HUES48 (cell line): Measurements from ENCODE around the gene MAST2.

ENCODE experiments used
- H3K27ac ChIP-seq: one replicate; pipeline ENCODE4 v1.7.0; 2013; ENCODE audit warnings: low read depth, low read length, inconsistent platforms
- H3K27me3 ChIP-seq: 2 replicates; pipeline ENCODE4 v1.6.1; 2013; ENCODE audit warnings: mild to moderate bottlenecking, low read length; ENCODE audit not compliant: control insufficient read depth, insufficient read depth
- H3K36me3 ChIP-seq: 2 replicates; pipeline ENCODE4 v1.6.1; 2013; ENCODE audit warnings: low read length; ENCODE audit not compliant: control insufficient read depth, insufficient read depth
- H3K4me1 ChIP-seq: 2 replicates; pipeline ENCODE4 v1.6.1; 2013; ENCODE audit warnings: mild to moderate bottlenecking, low read length; ENCODE audit not compliant: control insufficient read depth, insufficient read depth
- H3K4me3 ChIP-seq: 2 replicates; pipeline ENCODE4 v1.5.1; 2013; ENCODE audit warnings: mild to moderate bottlenecking, low read depth, low read length
- H3K9ac ChIP-seq: 2 replicates; pipeline ENCODE4 v1.6.1; 2013; ENCODE audit warnings: mild to moderate bottlenecking, low read depth, low read length, moderate library complexity
- H3K9me3 ChIP-seq: 2 replicates; pipeline ENCODE4 v1.6.1; 2013; ENCODE audit warnings: low read length; ENCODE audit not compliant: control insufficient read depth, insufficient read depth

MAST2 gene

GRCh38 chr1:46003315-46003714, 199.9 kb downstream of the MAST2 start:
- Histone ChIP-seq H3K9me3 (no peaks in the 10 kb centered on the region), H3K4me1 (no peaks in the 10 kb centered on the region), H3K27ac (no peak overlapping the region), H3K4me3 (no peak overlapping the region), H3K36me3 (peaks cover 32% of the 10 kb centered on the region), H3K27me3 (no peaks in the 10 kb centered on the region), H3K9ac (no peak overlapping the region)

GRCh38 chr1:46004492-46004891, 201.1 kb downstream of the MAST2 start:
- Histone ChIP-seq H3K36me3 (peaks cover 41% of the 10 kb centered on the region), H3K9me3 (no peaks in the 10 kb centered on the region), H3K4me3 (no peak overlapping the region), H3K27me3 (no peaks in the 10 kb centered on the region), H3K4me1 (no peaks in the 10 kb centered on the region), H3K9ac (no peak overlapping the region), H3K27ac (no peak overlapping the region)

GRCh38 chr1:46005594-46005993, 202.2 kb downstream of the MAST2 start:
- H3K9ac ChIP-seq, result no peak overlapping the region
- peaks cover 48% of the 10 kb centered on the region for H3K36me3 ChIP-seq
- H3K27ac ChIP-seq, result no peak overlapping the region
- H3K4me3 ChIP-seq, result no peak overlapping the region
- no peaks in the 10 kb centered on the region for H3K4me1 ChIP-seq
- no peaks in the 10 kb centered on the region for H3K27me3 ChIP-seq
- no peaks in the 10 kb centered on the region for H3K9me3 ChIP-seq

GRCh38 chr1:46008585-46008984, 205.2 kb downstream of the MAST2 start:
- peaks cover 76% of the 10 kb centered on the region for H3K36me3 ChIP-seq
- no peaks in the 10 kb centered on the region for H3K9me3 ChIP-seq
- H3K27me3 ChIP-seq, result no peaks in the 10 kb centered on the region
- no peak overlapping the region for H3K4me3 ChIP-seq
- H3K27ac ChIP-seq, result no peak overlapping the region
- H3K9ac ChIP-seq, result no peak overlapping the region
- no peaks in the 10 kb centered on the region for H3K4me1 ChIP-seq

- H3K36me3 ChIP-seq, result peaks cover 78% of the 10 kb centered on the region
- no peak overlapping the region for H3K9ac ChIP-seq
- H3K9me3 ChIP-seq, result no peaks in the 10 kb centered on the region
- no peaks in the 10 kb centered on the region for H3K27me3 ChIP-seq
- no peak overlapping the region for H3K4me3 ChIP-seq
- H3K27ac ChIP-seq, result no peak overlapping the region
- no peaks in the 10 kb centered on the region for H3K4me1 ChIP-seq
Measured at GRCh38 chr1:46010611-46011010, 207.2 kb downstream of the MAST2 start.

GRCh38 chr1:46011121-46011695, 207.8 kb downstream of the MAST2 start:
- peaks cover 73% of the 10 kb centered on the region for H3K36me3 ChIP-seq
- no peaks in the 10 kb centered on the region for H3K27me3 ChIP-seq
- H3K4me1 ChIP-seq, result no peaks in the 10 kb centered on the region
- no peak overlapping the region for H3K9ac ChIP-seq
- no peak overlapping the region for H3K27ac ChIP-seq
- no peak overlapping the region for H3K4me3 ChIP-seq
- no peaks in the 10 kb centered on the region for H3K9me3 ChIP-seq

DNA sequence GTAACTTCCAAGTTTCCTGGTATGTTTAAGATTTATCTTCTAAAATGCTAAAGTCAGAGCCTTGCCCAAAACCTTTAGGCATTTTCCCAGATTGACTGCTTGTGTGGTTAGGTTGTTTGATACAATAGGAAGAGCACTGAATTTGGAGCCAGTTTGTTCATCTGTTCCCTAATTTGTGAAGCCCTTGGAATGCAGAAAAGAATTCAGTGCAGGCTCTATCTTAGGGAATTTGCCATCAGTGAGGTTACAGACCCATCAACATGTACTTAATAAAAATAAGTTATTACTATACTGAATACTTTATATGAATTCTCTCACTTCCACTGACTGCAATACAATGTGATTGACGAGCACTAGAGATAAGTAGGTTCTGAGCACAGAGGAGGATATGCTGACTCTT, 208.8 kb downstream of the MAST2 start:
- Histone ChIP-seq H3K27me3 (no peaks in the 10 kb centered on the region), H3K9ac (no peak overlapping the region), H3K27ac (no peak overlapping the region), H3K4me1 (no peaks in the 10 kb centered on the region), H3K9me3 (no peaks in the 10 kb centered on the region), H3K4me3 (no peak overlapping the region), H3K36me3 (peaks cover 63% of the 10 kb centered on the region)

GRCh38 chr1:46013581-46013980, 210.2 kb downstream of the MAST2 start:
- H3K9ac ChIP-seq, result no peak overlapping the region
- H3K27ac ChIP-seq, result no peak overlapping the region
- H3K4me1 ChIP-seq, result no peaks in the 10 kb centered on the region
- H3K27me3 ChIP-seq, result no peaks in the 10 kb centered on the region
- H3K36me3 ChIP-seq, result peaks cover 50% of the 10 kb centered on the region
- H3K4me3 ChIP-seq, result no peak overlapping the region
- no peaks in the 10 kb centered on the region for H3K9me3 ChIP-seq

DNA sequence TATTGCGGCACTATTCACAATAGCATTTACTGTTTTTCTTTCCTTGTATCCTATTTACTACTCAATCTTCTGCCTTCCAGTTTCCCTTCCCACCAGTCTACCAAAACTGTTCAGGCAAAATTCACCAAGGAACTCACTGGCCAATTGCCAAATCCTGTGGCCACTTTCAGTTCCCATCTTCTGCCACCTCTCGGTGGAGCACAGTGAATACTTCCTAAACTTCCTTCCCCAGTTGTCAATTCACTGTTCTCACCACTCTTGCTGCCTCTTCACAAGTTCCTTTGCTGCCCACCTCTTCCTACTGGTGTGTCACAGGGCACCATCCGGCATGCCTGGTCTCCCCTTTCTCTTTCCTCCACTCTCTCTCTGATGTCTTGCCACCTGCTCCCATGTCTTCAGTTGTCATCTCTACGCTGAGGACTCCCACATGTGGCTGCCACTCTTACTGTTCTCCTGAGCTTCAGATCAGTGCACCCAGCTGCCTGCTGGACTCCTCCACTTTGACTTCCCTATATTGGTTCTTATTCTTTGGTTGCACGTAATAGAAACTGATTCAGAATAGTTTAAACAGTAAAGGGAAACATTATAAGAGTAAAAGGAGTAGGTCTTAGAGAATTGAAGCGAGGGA, 214.6 kb downstream of the MAST2 start:
- Histone ChIP-seq H3K27ac (no peak overlapping the region), H3K4me3 (no peak overlapping the region), H3K9ac (no peak overlapping the region), H3K4me1 (0 out of 2 replicates have a peak, but pooled peaks cover 3% of the 10 kb centered on the region), H3K36me3 (peaks cover 24% of the 10 kb centered on the region), H3K9me3 (no peaks in the 10 kb centered on the region), H3K27me3 (no peaks in the 10 kb centered on the region)

DNA sequence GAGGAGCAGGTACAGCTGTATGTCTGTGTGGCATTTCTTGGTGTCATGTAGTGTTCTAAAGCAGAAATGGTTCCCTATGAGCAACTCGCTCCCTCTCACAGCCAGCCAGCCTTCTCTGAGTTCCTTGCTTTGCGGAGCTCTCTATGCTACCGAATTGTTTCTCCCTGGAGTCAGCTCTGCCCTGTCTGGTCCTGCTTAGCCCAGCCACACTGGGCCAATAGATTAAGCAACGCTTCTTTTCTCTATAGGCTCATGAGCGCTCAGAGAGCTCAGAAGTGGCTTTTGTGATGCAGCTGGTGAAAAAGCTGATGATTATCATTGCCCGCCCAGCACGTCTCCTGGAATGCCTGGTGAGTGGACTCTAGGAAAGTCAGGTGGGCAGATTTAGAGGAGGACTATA, 215.9 kb downstream of the MAST2 start:
- no peaks in the 10 kb centered on the region for H3K27me3 ChIP-seq
- 0 out of 2 replicates have a peak, but pooled peaks cover 3% of the 10 kb centered on the region for H3K4me1 ChIP-seq
- no peak overlapping the region for H3K27ac ChIP-seq
- no peak overlapping the region for H3K4me3 ChIP-seq
- H3K36me3 ChIP-seq, result peaks cover 30% of the 10 kb centered on the region
- no peaks in the 10 kb centered on the region for H3K9me3 ChIP-seq
- no peak overlapping the region for H3K9ac ChIP-seq

DNA sequence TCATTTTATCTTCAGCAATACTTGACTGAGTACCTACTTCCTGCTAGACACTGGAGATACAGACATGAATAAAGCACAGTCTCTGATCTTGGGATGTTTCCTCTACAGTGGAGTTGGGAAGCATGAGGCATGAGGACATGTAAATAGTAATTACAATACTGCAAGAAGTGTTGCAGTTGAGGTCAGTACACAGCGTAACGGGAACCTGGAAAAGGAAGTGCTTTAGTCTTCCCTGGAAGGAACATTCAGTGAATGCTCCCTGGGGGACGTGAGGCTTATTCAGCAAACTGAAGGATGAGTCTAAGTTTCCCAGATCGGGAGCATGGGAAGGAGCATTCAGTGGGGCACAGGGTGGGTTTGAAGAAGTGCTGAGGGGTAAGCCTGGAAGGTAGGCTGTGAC, 216.6 kb downstream of the MAST2 start:
- Histone ChIP-seq H3K4me1 (0 out of 2 replicates have a peak, but pooled peaks cover 3% of the 10 kb centered on the region), H3K9me3 (no peaks in the 10 kb centered on the region), H3K9ac (no peak overlapping the region), H3K4me3 (no peak overlapping the region), H3K27ac (no peak overlapping the region), H3K27me3 (no peaks in the 10 kb centered on the region), H3K36me3 (peaks cover 34% of the 10 kb centered on the region)
